ENCODE results near the gene ASPHD2.
A peak's percentile ranks its signal among the peaks of the same experiment; 100 is the strongest.

Gene ASPHD2

GRCh38 chr22:26479043-26479791 lies 50.2 kb downstream of the ASPHD2 start:
- no peak for DNase-seq

GRCh38 chr22:26479792-26480610 lies 50.9 kb downstream of the ASPHD2 start:
- DNase-seq = no peak

GRCh38 chr22:26480611-26480932 lies 51.5 kb downstream of the ASPHD2 start:
- no peak for DNase-seq

GRCh38 chr22:26481112-26481693 lies 52.1 kb downstream of the ASPHD2 start:
- DNase-seq = no peak

GRCh38 chr22:26481694-26482093 lies 52.6 kb downstream of the ASPHD2 start:
- DNase-seq = no peak

GRCh38 chr22:26482161-26482560 lies 53.1 kb downstream of the ASPHD2 start:
- DNase-seq = no peak

- DNase-seq = no peak
These were observed 54.0 kb downstream of the ASPHD2 start for GRCh38 chr22:26483043-26483438.

GRCh38 chr22:26483439-26484359 lies 54.6 kb downstream of the ASPHD2 start, which contains the start of the genes HPS4 and SRRD:
TSS of gene HPS4 (minus strand) at chr22:26483783. CDS start at chr22:26481762, 2,021 bp downstream.
TSS of gene SRRD (plus strand) at chr22:26483877. CDS start at chr22:26483891, 14 bp downstream.
- peak; percentile 18 for DNase-seq

- no peak for DNase-seq
These were observed 55.3 kb downstream of the ASPHD2 start for GRCh38 chr22:26484360-26484706.

- DNase-seq = no peak
These were observed 56.0 kb downstream of the ASPHD2 start for GRCh38 chr22:26485013-26485412.

GRCh38 chr22:26485806-26486390 lies 56.8 kb downstream of the ASPHD2 start:
- no peak for DNase-seq

GRCh38 chr22:26486394-26486793 lies 57.3 kb downstream of the ASPHD2 start:
- no peak for DNase-seq

GRCh38 chr22:26487996-26488395 lies 58.9 kb downstream of the ASPHD2 start:
- DNase-seq = no peak

- no peak for DNase-seq
These were observed 60.5 kb downstream of the ASPHD2 start for GRCh38 chr22:26489447-26490036.

- no peak for DNase-seq
These were observed 63.2 kb downstream of the ASPHD2 start for GRCh38 chr22:26492220-26492619.

GRCh38 chr22:26494506-26494905 lies 65.4 kb downstream of the ASPHD2 start:
- no peak for DNase-seq
